COLO829 (cell line): ENCODE measurements around the gene CD40.
A peak's percentile ranks its signal among the peaks of the same experiment; 100 is the strongest.
"Not testable (repeated sequence)": the region's sequence is repeated elsewhere in the genome, so short reads cannot be mapped to it uniquely, and the experiment has no call there.

Experiments
- DNase-seq: peaks from one replicate; pipeline ENCODE4 v3.0.0; 2012; ENCODE audit warnings: low spot score

CD40 gene

DNA sequence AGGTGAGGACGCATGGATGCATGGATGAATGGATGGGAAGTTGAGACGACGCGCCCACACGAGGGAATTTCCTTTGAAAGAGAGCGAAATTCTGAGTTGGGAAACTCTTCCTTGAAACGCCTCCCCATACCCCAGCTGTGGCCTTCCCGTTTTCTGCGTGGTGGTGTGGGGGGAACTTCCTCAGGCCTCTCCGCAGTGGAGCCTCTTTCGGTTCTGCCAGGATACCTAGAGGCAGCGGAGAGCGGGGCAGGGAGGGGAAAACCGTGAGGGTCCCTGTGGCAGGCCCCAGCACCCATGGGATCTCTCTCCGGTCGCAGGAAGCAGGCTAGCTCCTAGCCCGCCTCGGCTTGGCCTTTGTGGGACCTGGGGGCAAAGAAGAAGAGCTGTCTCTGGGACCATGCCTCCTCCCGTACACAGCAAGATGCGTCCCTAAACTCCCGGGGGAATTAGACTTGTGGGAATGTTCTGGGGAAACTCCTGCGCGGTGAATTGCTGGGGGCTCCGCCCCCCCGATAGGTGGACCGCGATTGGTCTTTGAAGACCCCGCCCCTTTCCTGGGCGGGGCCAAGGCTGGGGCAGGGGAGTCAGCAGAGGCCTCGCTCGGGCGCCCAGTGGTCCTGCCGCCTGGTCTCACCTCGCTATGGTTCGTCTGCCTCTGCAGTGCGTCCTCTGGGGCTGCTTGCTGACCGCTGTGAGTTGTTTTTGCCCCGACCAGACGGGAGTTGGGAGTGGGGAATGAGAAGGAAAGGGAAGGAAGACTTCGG is at the start of gene CD40:
CD40 (plus strand) TSS at position 611 of the 764 bp plus-strand sequence; CDS start at position 641, 30 bp downstream.
- peak; percentile 95 for DNase-seq

- no peak for DNase-seq
These were observed 47.8 kb upstream of the CD40 start for GRCh38 chr20:46070215-46070900.

DNA sequence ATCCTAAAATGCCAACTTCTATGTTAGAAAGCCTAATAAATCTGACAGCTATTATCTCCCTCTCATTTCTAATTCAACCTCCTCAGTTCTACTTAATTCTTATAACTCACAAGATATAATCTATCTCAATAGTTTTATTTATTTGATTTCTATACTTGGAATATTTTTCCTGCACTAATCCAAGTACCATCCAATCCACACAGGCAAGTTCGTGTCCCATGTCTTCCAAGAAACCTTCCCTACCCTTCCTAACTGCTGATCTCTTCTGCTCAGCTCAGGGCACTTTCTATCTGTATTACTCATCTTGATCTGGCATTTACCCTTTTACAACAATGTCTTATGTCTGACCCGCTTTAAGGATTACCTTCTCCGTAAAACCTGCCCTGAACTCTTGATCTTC is 46.5 kb upstream of the CD40 start:
- DNase-seq, result no peak

DNA sequence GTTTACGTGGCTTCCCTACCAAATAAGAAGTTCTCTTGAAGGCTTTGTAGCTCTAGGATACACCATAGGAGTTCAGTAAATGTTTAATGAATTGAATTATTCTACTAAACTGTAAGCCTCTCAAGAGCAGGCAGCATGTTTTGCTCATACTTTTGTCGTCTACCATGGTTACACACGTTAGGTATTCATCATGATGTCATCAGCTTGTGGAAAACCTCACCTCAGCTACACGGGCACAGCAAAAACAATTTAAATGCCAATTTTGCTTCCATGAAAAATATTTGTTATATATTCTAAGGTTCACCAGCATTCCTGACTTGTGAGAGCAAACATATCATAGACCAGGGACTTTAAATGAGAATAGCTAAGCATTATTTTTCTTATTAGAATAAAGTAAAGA is 45.1 kb upstream of the CD40 start:
- DNase-seq, result no peak

DNA sequence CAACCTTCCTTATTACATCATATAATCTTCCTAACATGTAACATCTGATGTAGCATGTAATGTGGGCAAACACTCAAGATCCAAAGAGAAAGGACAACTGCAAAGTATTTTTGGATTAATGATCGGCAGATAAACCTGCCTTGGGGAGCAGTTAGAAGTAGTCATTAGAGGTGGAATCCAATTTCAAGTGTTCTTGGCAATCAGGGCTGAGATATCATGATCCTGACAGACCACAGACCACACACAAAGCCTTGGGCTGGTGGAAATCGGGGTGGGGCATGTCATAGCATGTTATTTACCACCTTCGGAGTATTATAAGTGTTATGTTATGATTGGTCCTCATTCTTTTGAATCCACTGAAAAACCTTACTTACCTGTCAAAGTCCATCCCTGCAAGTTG is 44.7 kb upstream of the CD40 start:
- no peak for DNase-seq

- DNase-seq, result no peak
These were observed 44.1 kb upstream of the CD40 start for GRCh38 chr20:46074006-46074405.

DNA sequence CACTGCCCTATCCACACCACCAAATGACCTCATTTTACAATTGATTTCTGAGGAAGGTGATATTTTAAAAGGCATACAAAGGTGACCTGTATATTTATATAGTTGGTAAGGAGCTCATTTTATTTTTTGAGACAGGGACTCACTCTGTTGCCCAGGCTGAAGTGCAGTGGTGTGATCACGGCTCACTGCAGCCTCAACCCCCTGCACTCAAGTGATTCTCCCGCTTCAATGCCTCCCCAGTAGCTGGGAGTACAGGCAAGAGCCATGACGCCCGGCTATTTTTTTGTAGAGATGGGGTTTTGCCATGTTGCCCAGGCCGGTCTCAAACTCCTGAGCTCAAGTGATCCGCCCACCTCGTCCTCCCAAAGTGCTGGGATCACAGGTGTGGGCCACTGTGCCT is 41.3 kb upstream of the CD40 start:
- DNase-seq, result no peak

GRCh38 chr20:46077642-46078305 is 40.3 kb upstream of the CD40 start:
- DNase-seq, result no peak

- DNase-seq, result peak; percentile 69
These were observed 39.2 kb upstream of the CD40 start for GRCh38 chr20:46078954-46079353.

GRCh38 chr20:46081074-46081473 is 37.0 kb upstream of the CD40 start:
- no peak for DNase-seq

GRCh38 chr20:46083101-46083500 is 35.0 kb upstream of the CD40 start:
- no peak for DNase-seq

GRCh38 chr20:46083531-46084061 is 34.5 kb upstream of the CD40 start:
- DNase-seq, result no peak

GRCh38 chr20:46084805-46085178 is 33.3 kb upstream of the CD40 start:
- DNase-seq, result no peak

GRCh38 chr20:46085179-46085851 is 32.8 kb upstream of the CD40 start:
- no peak for DNase-seq

- no peak for DNase-seq
These were observed 31.0 kb upstream of the CD40 start for GRCh38 chr20:46087161-46087560.

GRCh38 chr20:46088409-46089166 is 29.5 kb upstream of the CD40 start:
- DNase-seq, result peak; percentile 53

- no peak for DNase-seq
These were observed 29.0 kb upstream of the CD40 start for GRCh38 chr20:46089167-46089416.

- DNase-seq, result peak; percentile 98
These were observed 28.4 kb upstream of the CD40 start, which contains the start of gene NCOA5 for GRCh38 chr20:46089417-46090388. Gene NCOA5, minus strand, starts transcription at chr20:46089962. Its CDS starts 10,538 bp downstream, at chr20:46079424.

DNA sequence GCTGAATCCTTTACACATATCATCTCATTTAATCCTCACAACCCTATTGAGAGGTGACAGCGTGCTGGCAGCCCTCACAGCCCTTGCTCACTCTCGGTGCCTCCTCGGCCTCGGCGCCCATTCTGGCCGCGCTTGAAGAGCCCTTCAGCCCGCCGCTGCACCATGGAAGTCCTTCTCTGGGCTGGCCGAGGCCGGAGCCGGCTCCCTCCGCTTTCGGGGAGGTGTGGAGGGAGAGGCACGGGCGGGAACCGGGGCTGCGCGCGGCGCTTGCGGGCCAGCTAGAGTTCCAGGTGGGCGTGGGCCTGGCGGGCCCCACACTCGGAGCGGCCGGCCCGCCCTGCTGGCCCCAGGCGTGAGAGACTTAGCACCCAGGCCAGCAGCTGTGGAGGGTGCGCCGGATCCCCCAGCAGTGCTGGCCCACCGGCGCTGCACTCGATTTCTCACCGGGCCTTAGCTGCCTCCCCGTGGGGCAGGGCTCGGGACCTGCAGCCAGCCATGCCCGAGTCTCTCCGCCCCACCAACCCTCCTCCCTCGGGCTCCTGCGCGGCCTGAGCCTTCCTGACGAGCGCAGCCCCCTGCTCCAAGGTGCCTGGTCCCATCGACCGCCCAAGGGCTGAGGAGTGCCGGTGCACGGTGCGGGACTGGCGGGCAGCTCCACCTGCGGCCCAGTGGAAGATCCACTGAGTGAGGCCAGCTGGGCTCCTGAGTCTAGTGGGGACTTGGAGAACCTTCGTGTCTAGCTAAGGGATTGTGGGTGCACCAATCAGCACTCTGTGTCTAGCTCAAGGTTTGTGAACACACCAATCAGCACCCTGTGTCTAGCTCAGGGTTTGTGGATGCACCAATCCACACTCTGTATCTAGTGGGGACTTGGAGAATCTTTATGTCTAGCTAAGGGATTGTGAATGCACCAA is 26.2 kb upstream of the CD40 start:
- DNase-seq, result not testable (repeated sequence)
